Muscle of leg (tissue), 11 donors: ENCODE results near the gene MRPS23. TPM values are rescaled to one million over a fixed set of nuclear protein-coding genes. Genes with fewer than 3 reads are reported as not detected.

Experiments
- DNase-seq: peaks from one replicate; pipeline ENCODE4 v3.0.0; 2013
- H3K27ac ChIP-seq: one replicate; pipeline ENCODE4 v1.5.1; 2013; ENCODE audit warnings: mild to moderate bottlenecking, low read length, control low read depth
- H3K27me3 ChIP-seq: one replicate; pipeline ENCODE4 v1.6.1; 2013; ENCODE audit warnings: low read length; ENCODE audit not compliant: control insufficient read depth, insufficient read depth
- H3K36me3 ChIP-seq: one replicate; pipeline ENCODE4 v1.6.1; 2013; ENCODE audit warnings: low read length; ENCODE audit not compliant: control insufficient read depth, insufficient read depth
- H3K4me1 ChIP-seq: one replicate; pipeline ENCODE4 v1.6.1; 2013; ENCODE audit warnings: low read length; ENCODE audit not compliant: control insufficient read depth, insufficient read depth
- H3K4me3 ChIP-seq: one replicate; pipeline ENCODE4 v1.5.1; 2013; ENCODE audit warnings: low read length, control low read depth
- H3K9me3 ChIP-seq: replicated peaks from 2 replicates; pipeline ENCODE4 v1.6.1; 2013; ENCODE audit warnings: low read depth, low read length; ENCODE audit not compliant: control insufficient read depth
- WGBS: methylation state at CpG from one replicate; pipeline ENCODE4 v1.1.5; 2013; ENCODE audit warnings: missing lambda C conversion rate; ENCODE audit not compliant: insufficient coverage; 5-methylcytosine and 5-hydroxymethylcytosine counted together
- polyA plus RNA-seq, 8 donors: library from polyadenylated mRNA; unstranded; fragments of 120-200 nt; gene quantifications; one replicate each; pipeline versions ENCODE4 v1.2.1 to v1.2.3, GENCODE V29; 2013; ENCODE audit warnings: inconsistent platforms in 1 of 8, low replicate concordance in 1 of 8; ENCODE audit not compliant: insufficient read length in 8 of 8, insufficient read depth in 1 of 8
- total RNA-seq: library from RNA; stranded (reverse); fragments of 120-200 nt; gene quantifications from one replicate; pipeline ENCODE4 v1.2.4, GENCODE V29; 2013

MRPS23 gene
- total and polyA plus RNA-seq, 9 donors: 34.3 to 46.0 (median 41.0) TPM

DNA sequence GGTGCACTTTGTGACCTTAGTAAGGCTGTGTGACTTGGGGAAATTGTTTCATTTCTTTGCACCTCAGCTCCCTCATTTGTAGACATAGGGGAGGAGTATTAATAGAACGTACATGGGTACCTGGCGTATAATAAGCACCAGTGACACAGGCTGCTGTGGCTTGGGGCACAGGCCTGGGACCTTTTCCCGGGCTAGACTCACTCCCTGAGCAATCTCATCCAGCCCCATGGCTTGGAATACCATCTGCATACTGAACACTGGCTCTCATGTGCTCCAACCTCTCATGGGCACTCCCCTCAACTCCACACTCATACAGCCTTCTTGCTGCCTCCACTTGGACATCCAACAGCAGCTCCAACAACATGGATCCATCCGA, 41.0 kb upstream of the MRPS23 start:
- DNase-seq: peak; percentile 32
- no peaks in the 10 kb centered on the region for H3K27me3 ChIP-seq
- peaks cover 86% of the 10 kb centered on the region for H3K4me1 ChIP-seq
- no peak overlapping the region for H3K4me3 ChIP-seq
- no peaks in the 10 kb centered on the region for H3K36me3 ChIP-seq
- H3K9me3 ChIP-seq: no peaks in the 10 kb centered on the region
- WGBS: 80% methylated on average over 3 of the region's 4 CpGs
- H3K27ac ChIP-seq: peak overlapping the region; percentile 90

DNA sequence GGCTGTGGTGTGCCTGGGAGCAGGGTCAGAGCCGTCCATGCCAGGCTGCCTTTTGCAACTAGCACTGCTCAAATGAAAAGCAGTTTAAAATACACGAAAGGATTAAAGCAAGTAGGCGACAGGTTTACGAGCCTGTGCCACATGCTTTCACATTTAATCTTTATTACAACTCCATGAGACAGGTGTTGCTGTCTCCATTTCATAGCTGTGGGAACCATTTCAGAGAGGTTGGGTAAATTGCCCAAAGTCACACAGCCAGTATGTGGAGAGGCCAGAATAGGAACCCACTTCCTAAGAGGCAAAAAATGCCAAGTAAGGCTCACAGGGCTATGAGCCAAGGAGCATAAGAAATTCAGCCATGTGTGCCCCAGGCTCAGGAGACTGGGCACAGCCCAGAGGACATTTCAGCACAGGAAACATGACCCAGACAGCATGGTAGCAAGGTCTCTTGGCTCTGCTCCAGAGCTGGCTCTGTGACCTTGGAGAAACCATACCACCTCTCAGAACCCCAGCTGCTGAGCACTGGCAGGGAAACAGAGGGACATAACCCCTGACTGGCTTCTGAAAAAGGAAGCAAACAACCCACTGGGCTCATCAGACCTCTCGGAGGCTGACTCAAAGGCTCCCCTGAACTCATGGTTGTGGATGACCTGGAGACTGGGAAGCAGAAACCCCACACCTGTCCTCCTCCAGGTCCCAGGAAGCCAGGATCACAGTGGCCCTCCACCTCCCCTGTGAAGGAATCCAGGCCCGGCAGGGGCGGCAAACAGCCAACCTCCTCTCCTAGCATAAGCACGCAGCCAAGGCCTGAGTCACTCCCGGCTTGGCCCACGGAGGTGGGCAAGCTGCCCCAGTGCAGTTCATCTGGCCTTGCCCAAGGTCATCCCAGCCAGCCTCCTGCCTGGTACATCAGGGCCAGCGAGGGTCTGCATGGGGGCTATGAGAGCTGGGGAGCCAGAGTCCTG, 40.3 kb upstream of the MRPS23 start:
- H3K9me3 ChIP-seq: no peaks in the 10 kb centered on the region
- peaks cover 79% of the 10 kb centered on the region for H3K4me1 ChIP-seq
- H3K4me3 ChIP-seq: no peak overlapping the region
- WGBS: 57% methylated on average over 6 of the region's 11 CpGs
- H3K27me3 ChIP-seq: no peaks in the 10 kb centered on the region
- peak; percentile 83 for DNase-seq
- H3K36me3 ChIP-seq: peaks cover under 1% of the 10 kb centered on the region
- peak overlapping the region; percentile 90 for H3K27ac ChIP-seq

DNA sequence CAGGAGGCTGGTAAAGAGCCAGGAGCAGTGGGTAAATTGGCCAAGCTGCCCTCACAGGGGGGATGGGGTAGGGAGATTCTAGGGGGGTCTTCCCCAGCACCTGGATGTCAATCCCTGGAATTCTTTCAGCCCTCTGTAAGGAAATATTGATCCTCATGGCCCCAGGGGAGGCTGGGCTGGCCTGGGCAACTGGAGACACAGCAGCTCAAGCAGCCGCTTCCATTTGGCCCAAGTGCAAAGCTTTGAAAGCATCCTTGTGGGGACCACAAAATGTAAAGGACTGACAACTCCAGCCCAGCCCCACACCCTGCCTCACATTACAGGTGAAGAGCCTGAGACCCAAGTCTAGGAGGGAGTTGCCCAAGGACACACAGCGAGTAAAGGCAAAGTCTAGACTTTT, 39.4 kb upstream of the MRPS23 start:
- 51% methylated on average over 2 of the region's 2 CpGs for WGBS

DNA sequence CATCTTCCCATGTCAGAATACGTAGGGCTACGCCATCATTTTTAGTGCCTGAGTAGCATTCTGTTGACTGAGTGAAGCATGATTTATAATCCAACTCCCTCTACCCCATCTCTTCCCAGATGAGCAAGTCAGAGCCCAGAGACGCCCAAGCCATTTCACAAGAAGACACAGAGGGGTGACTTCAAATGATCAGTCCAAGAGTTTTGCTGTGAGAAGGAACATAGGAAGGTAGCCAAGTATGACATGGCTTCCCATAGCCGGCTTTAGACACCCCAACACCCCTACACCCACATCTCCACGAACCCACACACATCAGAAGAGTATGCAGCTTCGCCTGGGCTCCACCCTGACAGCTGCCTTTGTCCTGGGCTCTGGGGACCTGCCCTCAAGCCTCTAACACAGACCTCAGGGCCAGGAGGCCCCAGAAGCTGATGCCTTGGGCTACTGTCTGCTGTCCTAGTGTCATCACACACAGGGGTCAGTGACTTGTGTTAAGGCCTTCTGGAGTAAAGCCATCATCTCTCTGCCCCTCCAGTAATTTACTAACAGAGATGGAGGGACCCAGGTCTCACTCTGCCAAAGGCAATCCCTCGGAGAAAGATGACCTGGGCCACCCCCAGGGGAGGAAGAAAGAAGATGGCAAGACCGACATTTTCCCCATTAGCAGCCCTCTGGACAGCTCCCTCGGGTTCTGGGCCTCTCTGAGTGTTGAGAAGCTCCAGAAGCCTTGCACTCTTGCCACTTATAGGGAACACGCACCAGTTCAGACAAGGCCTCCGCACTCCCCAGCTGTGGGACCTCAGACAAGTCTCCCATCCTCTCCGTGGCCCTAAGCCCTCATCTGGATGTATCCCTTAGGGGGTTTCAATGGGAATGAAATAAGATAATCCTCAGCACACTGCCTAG, 38.7 kb upstream of the MRPS23 start:
- Histone ChIP-seq H3K9me3 (no peaks in the 10 kb centered on the region), H3K36me3 (peaks cover 14% of the 10 kb centered on the region), H3K27me3 (no peaks in the 10 kb centered on the region), H3K4me1 (peaks cover 64% of the 10 kb centered on the region), H3K27ac (peak overlapping the region; percentile 90), H3K4me3 (no peak overlapping the region)
- DNase-seq: no peak
- 58% methylated on average over 3 of the region's 12 CpGs for WGBS

More for the DNA sequence above, 39.4 kb upstream of the MRPS23 start:
- no peak overlapping the region for H3K4me3 ChIP-seq
- no peaks in the 10 kb centered on the region for H3K27me3 ChIP-seq
- DNase-seq: peak; percentile 31
- H3K4me1 ChIP-seq: peaks cover 70% of the 10 kb centered on the region
- H3K36me3 ChIP-seq: peaks cover 10% of the 10 kb centered on the region
- H3K9me3 ChIP-seq: no peaks in the 10 kb centered on the region
- H3K27ac ChIP-seq: peak overlapping the region; percentile 90

DNA sequence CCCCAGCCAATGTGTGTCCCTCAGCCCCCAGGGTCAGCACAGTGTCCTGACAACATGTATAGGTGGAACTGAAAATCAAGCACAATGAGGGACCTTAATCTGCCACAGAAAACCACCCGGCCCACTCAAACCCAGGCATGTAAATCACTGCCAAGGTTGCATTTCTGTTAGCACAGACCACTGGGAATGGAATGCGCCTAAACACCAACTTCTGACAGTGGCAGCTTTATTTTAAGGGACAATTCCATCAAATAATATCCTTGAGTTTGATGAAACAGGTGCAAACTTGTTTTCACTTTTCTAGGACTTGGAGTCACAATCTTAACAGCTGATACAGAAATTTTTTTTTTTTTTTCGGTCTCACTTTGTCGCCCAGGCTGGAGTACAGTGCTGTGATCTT, 37.3 kb upstream of the MRPS23 start:
- Histone ChIP-seq H3K27me3 (no peaks in the 10 kb centered on the region), H3K9me3 (no peaks in the 10 kb centered on the region), H3K4me1 (peaks cover 58% of the 10 kb centered on the region), H3K4me3 (no peak overlapping the region), H3K36me3 (peaks cover 23% of the 10 kb centered on the region), H3K27ac (no peak overlapping the region)
- no peak for DNase-seq
- 50% methylated on average over 2 of the region's 4 CpGs for WGBS

DNA sequence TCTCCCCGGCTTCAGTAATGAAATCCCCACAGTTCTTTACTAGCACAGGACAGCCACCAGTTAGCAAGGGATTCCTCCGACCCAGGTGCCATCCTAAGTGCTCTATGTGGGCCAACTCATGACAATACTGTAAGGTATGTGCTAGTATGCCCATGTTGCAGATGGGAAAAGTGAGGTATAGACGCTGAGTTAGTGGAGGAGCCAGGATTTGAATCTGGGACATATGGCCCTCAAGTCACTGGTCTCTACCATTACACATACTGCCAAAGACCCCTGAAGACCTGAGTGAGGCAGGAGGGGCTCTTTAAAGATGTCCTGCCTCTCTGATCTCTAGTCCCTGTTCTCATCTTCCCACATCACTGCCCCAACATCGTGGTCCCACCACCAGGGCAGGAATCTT, 36.2 kb upstream of the MRPS23 start:
- WGBS: 50% methylated on average over 1 of the region's 4 CpGs
- no peak overlapping the region for H3K27ac ChIP-seq
- H3K4me1 ChIP-seq: peaks cover 58% of the 10 kb centered on the region

DNA sequence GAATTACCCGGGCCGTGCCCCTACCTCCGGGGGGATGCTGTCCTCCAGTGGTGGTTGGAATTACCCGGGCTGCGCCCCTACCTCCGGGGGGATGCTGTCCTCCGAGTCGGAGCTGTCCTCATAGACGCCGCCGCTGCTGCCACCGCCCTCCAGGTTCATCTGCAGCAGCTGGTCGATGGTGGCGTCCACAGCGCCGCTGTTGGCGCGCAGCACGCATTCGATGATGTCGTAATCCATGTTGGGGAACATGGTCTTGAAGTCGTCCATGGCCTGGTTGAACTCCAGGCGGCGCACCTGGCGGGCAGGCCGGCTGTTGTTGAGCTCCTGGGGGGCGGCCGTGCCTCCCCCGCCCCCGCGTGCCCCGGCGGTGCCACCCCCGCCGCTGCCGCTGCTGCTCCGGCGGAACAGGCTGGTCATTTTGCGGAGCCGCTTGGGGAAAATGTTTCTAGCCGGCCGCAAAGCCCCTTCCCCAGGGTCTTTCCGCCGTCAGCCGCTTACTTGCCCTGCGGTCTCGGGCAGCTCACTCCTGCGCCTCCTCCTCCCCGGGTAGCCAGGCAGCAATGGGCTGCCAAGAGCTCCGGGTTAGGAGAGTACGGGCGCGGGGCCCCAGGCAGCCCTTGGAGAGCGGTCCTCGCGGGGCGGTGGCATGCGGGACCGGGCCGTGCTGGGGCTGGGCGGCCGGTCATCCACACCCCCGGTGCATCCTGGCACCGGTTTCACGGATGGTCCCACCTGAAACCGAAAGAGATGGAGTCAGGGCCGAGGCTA, 35.5 kb upstream of the MRPS23 start:
- H3K36me3 ChIP-seq: peaks cover 24% of the 10 kb centered on the region
- no peaks in the 10 kb centered on the region for H3K9me3 ChIP-seq
- peaks cover 58% of the 10 kb centered on the region for H3K4me1 ChIP-seq
- H3K27ac ChIP-seq: no peak overlapping the region
- no peak for DNase-seq
- H3K4me3 ChIP-seq: no peak overlapping the region
- WGBS: 84% methylated on average over 67 of the region's 67 CpGs
- no peaks in the 10 kb centered on the region for H3K27me3 ChIP-seq

More for the DNA sequence above, 36.2 kb upstream of the MRPS23 start:
- H3K9me3 ChIP-seq: no peaks in the 10 kb centered on the region
- DNase-seq: no peak
- peaks cover 23% of the 10 kb centered on the region for H3K36me3 ChIP-seq
- H3K27me3 ChIP-seq: no peaks in the 10 kb centered on the region
- H3K4me3 ChIP-seq: no peak overlapping the region

DNA sequence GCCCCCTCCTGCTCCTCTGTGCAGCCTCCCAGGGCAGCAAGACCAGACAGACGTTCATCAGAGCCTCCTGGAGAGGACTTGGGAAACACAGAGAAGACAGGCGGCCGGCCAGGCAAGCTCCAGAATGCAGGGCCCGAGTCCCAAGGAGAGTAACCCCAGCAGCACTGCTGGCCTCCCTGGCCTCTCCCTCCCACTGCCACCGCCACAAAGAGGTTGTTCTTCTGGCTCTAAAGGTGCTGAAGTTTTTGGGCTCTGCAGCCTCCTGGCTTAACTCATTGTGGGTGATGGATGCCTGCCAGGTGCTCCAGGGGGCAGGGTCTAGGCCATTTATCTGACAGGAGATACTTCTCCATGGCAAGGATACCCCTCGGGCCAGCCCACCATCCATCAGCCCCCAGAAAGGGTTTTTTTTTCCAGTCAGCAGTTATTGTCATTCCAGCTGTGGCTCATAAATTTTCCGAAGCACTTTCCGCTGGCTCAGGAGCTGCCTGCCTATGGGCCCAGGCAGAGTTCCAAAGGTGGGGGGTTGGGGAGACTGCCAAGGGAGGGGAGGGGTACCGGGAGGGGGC, 32.0 kb upstream of the MRPS23 start:
- peak; percentile 92 for DNase-seq
- Histone ChIP-seq H3K27me3 (no peaks in the 10 kb centered on the region), H3K27ac (peak overlapping the region; percentile 89), H3K4me1 (peaks cover 55% of the 10 kb centered on the region), H3K9me3 (no peaks in the 10 kb centered on the region), H3K36me3 (peaks cover 50% of the 10 kb centered on the region), H3K4me3 (no peak overlapping the region)
- WGBS: 9% methylated on average over 7 of the region's 9 CpGs

DNA sequence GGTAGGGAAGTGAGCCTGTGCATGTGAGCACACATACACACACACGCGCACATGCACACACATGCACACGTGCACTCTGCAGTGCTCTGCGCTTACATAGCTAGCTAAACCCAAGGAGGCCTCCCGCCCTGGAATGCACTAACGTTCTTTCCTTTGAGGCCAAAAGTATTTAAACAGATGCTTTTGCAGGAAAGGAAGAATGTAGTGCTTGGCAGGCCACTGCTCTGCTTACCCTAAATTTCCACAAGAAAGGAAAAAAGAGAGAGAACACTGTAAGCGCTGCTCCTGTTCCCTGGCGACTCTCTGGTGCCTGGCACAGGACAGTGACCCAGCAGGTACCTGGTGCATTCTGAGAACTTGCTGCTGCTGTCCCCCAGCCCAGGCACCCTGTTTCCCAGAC, 31.3 kb upstream of the MRPS23 start:
- no peaks in the 10 kb centered on the region for H3K27me3 ChIP-seq
- H3K27ac ChIP-seq: peak overlapping the region; percentile 89
- H3K36me3 ChIP-seq: peaks cover 56% of the 10 kb centered on the region
- H3K9me3 ChIP-seq: no peaks in the 10 kb centered on the region
- 0% methylated on average over 1 of the region's 8 CpGs for WGBS
- H3K4me1 ChIP-seq: peaks cover 62% of the 10 kb centered on the region
- DNase-seq: peak; percentile 98
- no peak overlapping the region for H3K4me3 ChIP-seq
